Osteoblast (primary cell): ENCODE data around the gene PTPN14. TPM values are rescaled to one million over a fixed set of nuclear protein-coding genes. Genes with fewer than 3 reads are reported as not detected.
"Not testable (repeated sequence)": the region's sequence is repeated elsewhere in the genome, so short reads cannot be mapped to it uniquely, and the experiment has no call there.

Experiments
- DNase-seq: peaks from one replicate; pipeline ENCODE4 v3.0.0; 2011; ENCODE audit warnings: low spot score, mixed read lengths; ENCODE audit not compliant: insufficient read length; ENCODE audit errors: missing footprints
- H2AFZ ChIP-seq: 2 replicates; pipeline ENCODE4 v1.6.0; 2011; ENCODE audit warnings: mild to moderate bottlenecking, low read length
- H3K27ac ChIP-seq: 2 replicates; pipeline ENCODE4 v1.5.1; 2011; ENCODE audit warnings: mild to moderate bottlenecking, low read depth, low read length, moderate library complexity
- H3K27me3 ChIP-seq: 2 replicates; pipeline ENCODE4 v1.6.0; 2012; ENCODE audit warnings: mild to moderate bottlenecking, control low read depth, inconsistent platforms, low read length, moderate library complexity; ENCODE audit not compliant: insufficient read depth
- H3K36me3 ChIP-seq: 2 replicates; pipeline ENCODE4 v1.5.1; 2011; ENCODE audit warnings: mild to moderate bottlenecking, low read length, control low read depth, moderate library complexity; ENCODE audit not compliant: insufficient read depth
- H3K4me1 ChIP-seq: 2 replicates; pipeline ENCODE4 v1.5.1; 2011; ENCODE audit warnings: mild to moderate bottlenecking, low read length, control low read depth, moderate library complexity; ENCODE audit not compliant: insufficient read depth
- H3K4me2 ChIP-seq: 2 replicates; pipeline ENCODE4 v1.6.0; 2011; ENCODE audit warnings: mild to moderate bottlenecking, low read length; ENCODE audit not compliant: insufficient read depth
- H3K4me3 ChIP-seq: fragments of 200-600 bp; sonication (generic); 3 replicates; pipeline ENCODE4 v1.5.1; 2012; ENCODE audit warnings: mild to moderate bottlenecking, low read length, inconsistent platforms; ENCODE audit not compliant: insufficient read depth
- H3K79me2 ChIP-seq: 2 replicates; pipeline ENCODE4 v1.6.0; 2012; ENCODE audit warnings: mild to moderate bottlenecking, low read length, control low read depth, inconsistent platforms; ENCODE audit not compliant: insufficient read depth
- H3K9me3 ChIP-seq: 2 replicates; pipeline ENCODE4 v1.5.1; 2011; ENCODE audit warnings: low read depth, low read length, control low read depth
- H4K20me1 ChIP-seq: 2 replicates; pipeline ENCODE4 v1.6.0; 2012; ENCODE audit warnings: mild to moderate bottlenecking, low read length, control low read depth; ENCODE audit not compliant: insufficient read depth
- total RNA-seq: library from RNA; depleted of rRNA; stranded (reverse); fragments of >200 nt; gene quantifications from 2 replicates; pipeline ENCODE4 v1.2.3, GENCODE V29; 2012
- TF ChIP-seq, protein P1 (sequence below): IDR thresholded peaks from 2 replicates; pipeline ENCODE4 v1.5.1; 2011; ENCODE audit warnings: mild to moderate bottlenecking, low read depth, low read length, moderate library complexity; ENCODE audit errors: extremely low read depth

The PTPN14 gene
- total RNA-seq, 1 donor: 131 TPM

DNA sequence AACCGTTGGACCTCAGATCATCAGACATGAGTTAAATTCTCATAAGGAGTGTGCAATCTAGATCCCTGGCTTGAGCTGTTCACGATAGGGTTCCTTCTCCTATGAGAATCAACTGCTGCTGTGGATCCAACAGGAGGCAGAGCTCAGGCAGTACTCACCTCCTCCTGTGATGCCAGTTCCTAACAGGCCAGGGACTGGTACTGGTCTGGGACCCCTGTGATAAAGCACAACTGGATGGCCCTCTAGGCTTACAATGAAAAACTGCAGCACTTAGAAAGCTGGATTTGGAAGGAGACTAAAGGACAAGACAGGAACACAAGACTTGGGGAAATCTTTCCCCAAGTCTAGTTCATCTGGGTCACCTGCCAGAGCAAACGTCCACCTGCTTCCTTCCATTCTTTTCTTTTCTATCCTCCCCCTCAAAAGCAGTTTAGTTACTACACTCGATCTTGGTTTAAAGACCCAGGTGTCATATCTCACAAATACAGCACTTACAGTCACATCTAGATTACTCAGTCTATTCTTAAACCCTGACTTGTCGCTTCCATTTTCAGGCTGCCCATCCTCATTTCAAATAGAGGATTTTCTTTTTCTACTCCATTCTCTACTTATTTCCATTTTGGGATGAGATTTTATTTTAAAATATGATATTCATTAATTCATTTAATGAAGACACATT, 59.8 kb downstream of the PTPN14 start:
- Histone ChIP-seq H3K36me3 (no peaks in the 10 kb centered on the region), H3K79me2 (peaks cover 91% of the 10 kb centered on the region), H3K4me1 (peaks cover 35% of the 10 kb centered on the region), H3K4me3 (no peak overlapping the region), H4K20me1 (peaks cover 58% of the 10 kb centered on the region), H3K4me2 (no peak overlapping the region), H2AFZ (no peak overlapping the region), H3K27me3 (no peaks in the 10 kb centered on the region), H3K27ac (no peak overlapping the region), H3K9me3 (no peaks in the 10 kb centered on the region)
- no peak for DNase-seq
- TF ChIP-seq, protein P1, sequence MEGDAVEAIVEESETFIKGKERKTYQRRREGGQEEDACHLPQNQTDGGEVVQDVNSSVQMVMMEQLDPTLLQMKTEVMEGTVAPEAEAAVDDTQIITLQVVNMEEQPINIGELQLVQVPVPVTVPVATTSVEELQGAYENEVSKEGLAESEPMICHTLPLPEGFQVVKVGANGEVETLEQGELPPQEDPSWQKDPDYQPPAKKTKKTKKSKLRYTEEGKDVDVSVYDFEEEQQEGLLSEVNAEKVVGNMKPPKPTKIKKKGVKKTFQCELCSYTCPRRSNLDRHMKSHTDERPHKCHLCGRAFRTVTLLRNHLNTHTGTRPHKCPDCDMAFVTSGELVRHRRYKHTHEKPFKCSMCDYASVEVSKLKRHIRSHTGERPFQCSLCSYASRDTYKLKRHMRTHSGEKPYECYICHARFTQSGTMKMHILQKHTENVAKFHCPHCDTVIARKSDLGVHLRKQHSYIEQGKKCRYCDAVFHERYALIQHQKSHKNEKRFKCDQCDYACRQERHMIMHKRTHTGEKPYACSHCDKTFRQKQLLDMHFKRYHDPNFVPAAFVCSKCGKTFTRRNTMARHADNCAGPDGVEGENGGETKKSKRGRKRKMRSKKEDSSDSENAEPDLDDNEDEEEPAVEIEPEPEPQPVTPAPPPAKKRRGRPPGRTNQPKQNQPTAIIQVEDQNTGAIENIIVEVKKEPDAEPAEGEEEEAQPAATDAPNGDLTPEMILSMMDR: no peak

DNA sequence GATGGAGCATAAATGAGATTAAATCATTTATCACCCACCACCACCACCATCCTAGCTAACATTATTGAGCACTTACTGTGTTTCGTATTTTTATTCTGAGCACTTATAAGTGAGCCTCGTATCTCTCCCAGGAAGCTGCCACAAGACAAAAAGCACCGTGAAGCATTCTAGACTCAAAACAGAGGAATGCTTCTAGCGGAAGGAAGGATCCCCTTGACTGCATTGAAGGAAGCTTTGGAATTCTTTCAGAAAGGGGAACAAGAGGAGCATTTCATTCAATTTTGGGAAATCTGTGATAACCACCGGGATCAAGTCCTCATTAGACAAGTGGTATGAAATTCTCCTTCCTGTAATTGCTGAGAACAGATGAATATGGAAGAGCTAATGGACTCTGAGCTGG, 66.3 kb downstream of the PTPN14 start:
- no peak overlapping the region for H3K4me2 ChIP-seq
- peaks cover 11% of the 10 kb centered on the region for H3K4me1 ChIP-seq
- TF ChIP-seq, protein P1: no peak
- peaks cover 53% of the 10 kb centered on the region for H4K20me1 ChIP-seq
- H3K79me2 ChIP-seq: peaks cover 95% of the 10 kb centered on the region
- peaks cover 14% of the 10 kb centered on the region for H3K36me3 ChIP-seq
- H3K9me3 ChIP-seq: no peaks in the 10 kb centered on the region
- DNase-seq: no peak
- no peak overlapping the region for H2AFZ ChIP-seq
- H3K27ac ChIP-seq: no peak overlapping the region
- no peaks in the 10 kb centered on the region for H3K27me3 ChIP-seq
- H3K4me3 ChIP-seq: no peak overlapping the region

DNA sequence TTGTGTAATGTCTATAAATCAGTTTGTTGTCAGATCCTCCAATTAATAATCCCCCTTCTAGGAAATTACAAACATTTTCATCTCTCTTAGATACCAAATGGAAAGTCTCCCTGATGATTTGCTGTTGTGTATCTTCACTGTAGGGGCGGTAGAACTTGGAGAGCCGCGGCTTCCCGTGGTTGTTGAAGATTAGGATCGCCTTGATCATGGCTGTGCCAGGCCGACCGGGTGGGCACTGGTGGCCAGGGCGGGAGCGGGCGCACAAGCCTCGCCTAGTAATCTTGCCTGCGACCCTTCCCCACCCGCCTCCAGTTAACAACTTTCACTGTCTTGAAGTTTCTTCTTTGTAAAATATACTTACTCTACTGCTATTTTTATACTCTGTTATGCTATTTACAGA, 68.2 kb downstream of the PTPN14 start:
- peaks cover 92% of the 10 kb centered on the region for H3K79me2 ChIP-seq
- H3K27me3 ChIP-seq, H3K4me3 ChIP-seq, H2AFZ ChIP-seq, H3K9me3 ChIP-seq, H3K4me2 ChIP-seq, DNase-seq, H3K27ac ChIP-seq: not testable (repeated sequence)
- peaks cover 13% of the 10 kb centered on the region for H3K4me1 ChIP-seq
- H3K36me3 ChIP-seq: peaks cover 14% of the 10 kb centered on the region
- peaks cover 38% of the 10 kb centered on the region for H4K20me1 ChIP-seq

DNA sequence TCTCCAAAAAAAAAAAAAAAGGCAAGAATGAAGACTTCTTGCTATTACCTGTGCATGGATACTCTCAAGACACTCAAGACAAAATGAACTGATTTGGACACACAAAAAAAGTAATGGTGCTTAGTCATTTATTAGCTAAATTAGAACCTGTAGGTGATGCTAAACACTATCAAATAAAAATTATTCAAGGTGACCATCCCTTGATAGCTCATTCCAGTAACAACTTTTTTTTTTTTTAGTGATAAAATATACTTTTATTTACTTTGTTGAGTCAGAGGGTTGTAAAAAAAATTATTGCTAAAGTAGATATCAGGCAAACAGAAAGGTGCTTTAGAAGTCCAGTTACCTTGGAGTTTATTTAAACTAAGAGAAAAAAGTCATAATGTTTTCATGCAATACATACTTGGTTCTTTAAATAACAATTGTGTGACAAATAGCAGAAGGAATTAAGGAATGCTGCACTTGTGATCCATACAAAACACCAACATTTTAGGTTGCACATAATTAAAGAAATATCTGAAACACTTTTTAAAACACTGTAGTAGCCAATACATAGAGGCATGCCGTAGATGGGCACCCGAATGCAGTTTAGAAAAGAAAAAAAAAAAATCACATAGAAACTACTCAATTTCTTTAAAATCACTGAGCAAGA, 69.3 kb downstream of the PTPN14 start:
- Histone ChIP-seq H3K27ac (peak overlapping the region; percentile 23), H4K20me1 (peaks cover 30% of the 10 kb centered on the region), H3K79me2 (peaks cover 92% of the 10 kb centered on the region), H3K36me3 (peaks cover 14% of the 10 kb centered on the region), H3K4me1 (peaks cover 24% of the 10 kb centered on the region)
- not testable (repeated sequence) for DNase-seq, H2AFZ ChIP-seq, H3K4me3 ChIP-seq, H3K27me3 ChIP-seq, H3K9me3 ChIP-seq, H3K4me2 ChIP-seq
